K562 treated with DMSO at 1 percent for 24 hours (cell line): ENCODE data around the gene FANCL. TPM values are rescaled to one million over a fixed set of nuclear protein-coding genes. Genes with fewer than 3 reads are reported as not detected.

Experiments
- total RNA-seq: library from RNA; unstranded; fragments of 300-600 nt; gene quantifications from 2 replicates; pipeline ENCODE4 v1.2.3, GENCODE V29; 2022; ENCODE audit warnings: low read depth; ENCODE audit not compliant: insufficient read depth

The FANCL gene
- 18.4 and 21.5 TPM in 2 replicates for total RNA-seq

DNA sequence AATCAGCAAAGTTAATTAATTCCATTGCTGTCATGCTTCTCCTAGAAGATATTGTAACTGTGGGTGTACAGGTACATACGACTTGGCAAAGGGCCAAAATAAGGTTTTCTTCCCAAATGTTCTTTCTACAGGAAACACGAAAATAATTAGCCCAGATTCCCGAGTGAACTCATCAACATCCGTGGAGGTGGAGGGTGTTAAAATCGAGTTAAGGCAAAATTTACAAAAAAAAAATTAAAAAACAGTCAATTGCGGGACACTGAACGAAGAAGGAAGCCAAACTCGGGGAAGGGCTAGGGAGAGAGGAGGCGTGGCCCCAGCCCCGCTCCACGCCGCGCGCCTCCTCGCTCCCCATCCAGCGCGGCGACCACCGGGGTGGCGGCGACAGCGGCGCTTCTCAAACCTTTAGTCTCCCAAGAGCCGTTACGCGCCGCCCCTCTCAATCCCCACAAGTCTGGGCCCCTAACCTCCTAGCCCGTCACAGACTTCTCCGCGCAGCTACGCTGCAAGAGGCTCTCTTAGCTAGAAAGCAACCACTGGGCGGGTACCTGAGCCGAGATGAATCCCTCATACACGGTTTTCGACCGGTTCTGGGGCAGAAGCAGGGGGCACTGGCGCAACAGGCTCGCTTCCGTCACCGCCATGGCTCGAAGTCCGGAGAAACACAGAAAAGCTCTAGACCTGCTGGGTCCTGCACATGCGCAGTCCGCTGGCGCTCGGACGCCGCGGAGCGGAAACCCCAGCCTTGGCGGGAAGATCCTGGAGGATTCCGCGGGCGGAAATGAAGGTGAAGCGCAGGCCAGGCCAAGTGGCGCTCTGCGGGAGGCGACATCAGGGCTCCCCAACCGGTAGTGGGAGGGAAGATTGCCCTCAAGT lies at the start of gene FANCL:
Gene FANCL (minus strand): TSS at position 656 of the 876 bp plus-strand sequence. CDS start 12 bp downstream, at position 644.

Other genes starting within 250 kb of the FANCL start
- 15.6 and 21.5 TPM in 2 replicates for gene VRK2, start 194.5 kb downstream of the FANCL start, total RNA-seq